ENCODE measurements around the gene TOGARAM1. TPM values are rescaled to one million over a fixed set of nuclear protein-coding genes. Genes with fewer than 3 reads are reported as not detected.

Gene TOGARAM1
- total RNA-seq, 2 experiments from 2014 or later: 13.2 to 17.8 TPM

DNA sequence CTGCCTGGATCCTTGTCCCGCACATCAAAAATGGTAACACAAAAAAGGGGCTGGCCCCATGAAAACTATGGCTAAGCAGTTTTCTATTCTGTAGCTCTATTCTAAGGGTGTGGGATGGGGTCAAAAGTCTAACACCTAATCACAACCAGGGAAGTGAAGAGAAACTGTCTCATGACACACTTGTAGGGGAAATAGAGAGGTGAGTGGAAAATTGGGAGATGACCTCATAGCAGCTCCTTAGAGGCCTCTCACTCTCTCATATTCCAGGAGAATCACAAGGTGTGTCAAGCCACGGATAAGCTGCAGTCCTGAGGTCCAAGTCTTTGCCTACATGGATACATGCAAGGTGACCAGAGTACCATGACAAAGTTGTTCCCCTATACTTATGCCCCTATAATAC is 10.9 kb upstream of the TOGARAM1 start:
- peaks cover 26% of the 10 kb centered on the region for H3K36me3 ChIP-seq (ENCODE audit: insufficient read depth, low read length)
- H3K27ac ChIP-seq (ENCODE audit: low read depth in 1 of 2, low read length in 2 of 2): no peak overlapping the region
- peaks cover 8% of the 10 kb centered on the region for H3K4me1 ChIP-seq (ENCODE audit: insufficient read depth, low read length)
- POLR2A ChIA-PET: no interaction called here
- no peaks in the 10 kb centered on the region for H3K27me3 Mint-ChIP-seq
- no peak for DNase-seq
- no peaks in the 10 kb centered on the region for H3K27me3 ChIP-seq (ENCODE audit: control insufficient read depth in 1 of 2, insufficient read depth in 2 of 2, low read length in 2 of 2)
- no peaks in the 10 kb centered on the region for H3K9me3 ChIP-seq (ENCODE audit: control insufficient read depth in 1 of 2, insufficient read depth in 1 of 2, low read length in 2 of 2)
- intact Hi-C loops (cut with DNase I, micrococcal nuclease): no loop called here
- H3K27ac Mint-ChIP-seq: no peak overlapping the region
- peaks cover 76% of the 10 kb centered on the region for H3K36me3 Mint-ChIP-seq (ENCODE audit: low read depth)
- H3K4me3 ChIP-seq (ENCODE audit: low read length): no peak overlapping the region
- no peak overlapping the region for H3K4me3 Mint-ChIP-seq
- H3K9me3 Mint-ChIP-seq: peaks cover 2% of the 10 kb centered on the region
- TF ChIP-seq, protein P1, sequence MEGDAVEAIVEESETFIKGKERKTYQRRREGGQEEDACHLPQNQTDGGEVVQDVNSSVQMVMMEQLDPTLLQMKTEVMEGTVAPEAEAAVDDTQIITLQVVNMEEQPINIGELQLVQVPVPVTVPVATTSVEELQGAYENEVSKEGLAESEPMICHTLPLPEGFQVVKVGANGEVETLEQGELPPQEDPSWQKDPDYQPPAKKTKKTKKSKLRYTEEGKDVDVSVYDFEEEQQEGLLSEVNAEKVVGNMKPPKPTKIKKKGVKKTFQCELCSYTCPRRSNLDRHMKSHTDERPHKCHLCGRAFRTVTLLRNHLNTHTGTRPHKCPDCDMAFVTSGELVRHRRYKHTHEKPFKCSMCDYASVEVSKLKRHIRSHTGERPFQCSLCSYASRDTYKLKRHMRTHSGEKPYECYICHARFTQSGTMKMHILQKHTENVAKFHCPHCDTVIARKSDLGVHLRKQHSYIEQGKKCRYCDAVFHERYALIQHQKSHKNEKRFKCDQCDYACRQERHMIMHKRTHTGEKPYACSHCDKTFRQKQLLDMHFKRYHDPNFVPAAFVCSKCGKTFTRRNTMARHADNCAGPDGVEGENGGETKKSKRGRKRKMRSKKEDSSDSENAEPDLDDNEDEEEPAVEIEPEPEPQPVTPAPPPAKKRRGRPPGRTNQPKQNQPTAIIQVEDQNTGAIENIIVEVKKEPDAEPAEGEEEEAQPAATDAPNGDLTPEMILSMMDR (IDR thresholded peaks at IDR 0.05): no peak
- CTCF ChIA-PET: no interaction called here
- peaks cover 60% of the 10 kb centered on the region for H3K4me1 Mint-ChIP-seq (ENCODE audit: low read depth)
- ATAC-seq (ENCODE audit: poor library complexity): no peak

GRCh38 chr14:44952391-44953110 is 9.4 kb upstream of the TOGARAM1 start:
- peaks cover 61% of the 10 kb centered on the region for H3K4me1 Mint-ChIP-seq (ENCODE audit: low read depth)
- no peak overlapping the region for H3K27ac Mint-ChIP-seq
- ChIA-PET POLR2A (no interaction called here), CTCF (interaction anchor here (0.6 kb wide), 1 partner anchor 300 kb away, joined by 4 read pairs; no protein-coding TSS in a partner anchor)
- TF ChIP-seq, protein P1 (IDR thresholded peaks at IDR 0.05): no peak
- Histone ChIP-seq H3K36me3 (ENCODE audit: insufficient read depth, low read length) (peaks cover 17% of the 10 kb centered on the region), H3K4me1 (ENCODE audit: insufficient read depth, low read length) (peaks cover 8% of the 10 kb centered on the region), H3K4me3 (ENCODE audit: low read length) (no peak overlapping the region), H3K27ac (ENCODE audit: low read depth in 1 of 2, low read length in 2 of 2) (no peak overlapping the region), H3K9me3 (ENCODE audit: control insufficient read depth in 1 of 2, insufficient read depth in 1 of 2, low read length in 2 of 2) (no peaks in the 10 kb centered on the region), H3K27me3 (ENCODE audit: control insufficient read depth in 1 of 2, insufficient read depth in 2 of 2, low read length in 2 of 2) (no peaks in the 10 kb centered on the region)
- ATAC-seq (ENCODE audit: poor library complexity) (no peak), DNase-seq (no peak)
- intact Hi-C loops (cut with DNase I, micrococcal nuclease): no loop called here
- H3K27me3 Mint-ChIP-seq: no peaks in the 10 kb centered on the region
- peaks cover 63% of the 10 kb centered on the region for H3K36me3 Mint-ChIP-seq (ENCODE audit: low read depth)
- no peak overlapping the region for H3K4me3 Mint-ChIP-seq
- no peaks in the 10 kb centered on the region for H3K9me3 Mint-ChIP-seq

DNA sequence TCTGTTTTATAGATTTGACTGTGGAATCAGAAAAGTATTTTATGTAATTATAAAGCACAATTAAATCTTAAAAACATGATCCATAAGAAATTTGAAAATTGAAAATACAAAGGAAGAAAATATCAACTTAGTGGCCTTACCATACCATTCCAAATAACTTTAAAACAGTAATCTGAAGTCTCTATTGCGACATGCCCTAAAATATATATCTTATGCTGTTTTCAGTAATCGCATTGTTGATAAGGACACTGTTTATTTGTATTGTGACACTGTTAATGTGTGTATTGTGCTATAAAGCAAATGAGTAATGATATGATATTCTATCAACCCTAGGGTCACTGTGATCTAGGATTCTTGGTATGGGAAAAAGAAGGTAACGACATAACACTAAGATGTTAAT is 7.2 kb upstream of the TOGARAM1 start:
- ATAC-seq (ENCODE audit: poor library complexity) (no peak), DNase-seq (no peak)
- ChIA-PET CTCF (no interaction called here), POLR2A (no interaction called here)
- peaks cover 12% of the 10 kb centered on the region for H3K36me3 ChIP-seq (ENCODE audit: insufficient read depth, low read length)
- Mint-ChIP-seq H3K9me3 (no peaks in the 10 kb centered on the region), H3K36me3 (ENCODE audit: low read depth) (peaks cover 46% of the 10 kb centered on the region), H3K4me3 (no peak overlapping the region), H3K27me3 (no peaks in the 10 kb centered on the region), H3K4me1 (ENCODE audit: low read depth) (peaks cover 66% of the 10 kb centered on the region), H3K27ac (no peak overlapping the region)
- TF ChIP-seq, protein P1 (IDR thresholded peaks at IDR 0.05): no peak
- no peaks in the 10 kb centered on the region for H3K27me3 ChIP-seq (ENCODE audit: control insufficient read depth in 1 of 2, insufficient read depth in 2 of 2, low read length in 2 of 2)
- intact Hi-C loops (cut with DNase I, micrococcal nuclease): no loop called here
- peaks cover 8% of the 10 kb centered on the region for H3K4me1 ChIP-seq (ENCODE audit: insufficient read depth, low read length)
- H3K27ac ChIP-seq (ENCODE audit: low read depth in 1 of 2, low read length in 2 of 2): no peak overlapping the region
- H3K4me3 ChIP-seq (ENCODE audit: low read length): no peak overlapping the region
- H3K9me3 ChIP-seq (ENCODE audit: control insufficient read depth in 1 of 2, insufficient read depth in 1 of 2, low read length in 2 of 2): no peaks in the 10 kb centered on the region
